ENCODE data around the gene NRIP2. TPM values are rescaled to one million over a fixed set of nuclear protein-coding genes. Genes with fewer than 3 reads are reported as not detected.
"Not testable (repeated sequence)": the region's sequence is repeated elsewhere in the genome, so short reads cannot be mapped to it uniquely, and the experiment has no call there.

The NRIP2 gene
- total RNA-seq = not detected in 2 replicates

GRCh38 chr12:2834581-2835491, at the start of gene NRIP2:
Gene NRIP2 (minus strand): TSS chr12:2835035. CDS start chr12:2834983, 52 bp downstream.
- DNase-seq (ENCODE audit: low read depth) = no peak
- no peak within 1 kb of the TSS for H3K4me3 ChIP-seq (ENCODE audit: low read depth, low read length)
- TF ChIP-seq CTCF (conservative IDR thresholded peaks at IDR 0.05; ENCODE audit: low read depth, low read length) = no peak

DNA sequence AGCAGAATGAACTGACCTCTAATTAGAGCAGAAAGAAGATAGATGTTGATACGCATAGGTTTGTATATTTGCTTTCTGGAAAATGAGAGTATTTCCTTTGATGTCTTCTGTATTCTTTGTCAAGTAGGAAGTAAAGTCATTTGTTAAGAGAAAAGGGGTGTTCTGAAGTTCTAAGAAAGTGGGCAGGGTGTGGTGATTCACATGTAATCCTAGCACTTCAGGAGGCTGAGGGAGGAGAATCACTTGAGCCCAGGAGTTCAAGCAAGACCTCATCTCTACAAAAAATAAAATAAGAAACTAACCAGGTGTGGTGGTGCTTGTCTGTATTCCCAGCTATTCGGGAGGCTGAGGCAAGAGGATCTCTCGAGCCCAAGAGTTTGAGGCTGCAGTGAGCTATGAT, 45.0 kb upstream of the NRIP2 start:
- TF ChIP-seq CTCF (conservative IDR thresholded peaks at IDR 0.05; ENCODE audit: low read depth, low read length) = no peak
- no peak for DNase-seq (ENCODE audit: low read depth)
- no peak overlapping the region for H3K4me3 ChIP-seq (ENCODE audit: low read depth, low read length)

DNA sequence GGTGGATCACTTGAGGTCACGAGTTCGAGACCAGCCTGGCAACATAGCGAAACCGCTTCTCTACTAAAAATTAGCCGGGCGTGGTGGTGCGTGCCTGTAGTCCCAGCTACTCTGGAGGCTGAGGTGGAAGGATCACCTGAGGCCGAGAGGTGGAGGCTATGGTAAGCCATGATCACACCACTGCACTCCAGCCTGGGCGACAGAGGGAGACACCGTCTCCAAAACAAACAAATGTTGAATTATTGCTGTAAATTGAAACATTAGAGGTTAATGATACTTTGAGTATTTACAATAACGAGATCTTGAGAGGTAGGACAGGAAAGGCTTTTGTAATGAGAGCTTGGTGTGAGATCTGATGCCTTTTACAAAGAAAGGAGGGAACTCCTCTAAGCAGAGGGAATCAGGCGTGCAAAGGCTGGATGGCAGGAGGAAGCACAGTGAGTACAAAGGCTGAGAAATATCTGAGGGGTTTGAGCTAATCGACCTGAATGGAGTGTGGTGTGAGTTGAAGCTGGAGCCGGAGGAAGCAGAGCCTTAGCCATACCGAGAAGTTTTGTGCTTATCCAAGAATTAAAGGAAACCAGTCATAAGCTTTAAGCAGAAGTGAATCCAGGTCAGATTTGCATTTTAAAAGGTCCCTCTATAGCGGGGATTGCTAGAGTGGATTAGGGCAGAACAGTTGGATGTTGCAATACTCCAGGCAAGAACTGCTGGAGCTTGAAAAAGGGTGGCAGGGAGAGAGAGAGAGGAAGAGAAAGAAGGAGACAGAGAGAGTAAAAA, 43.3 kb upstream of the NRIP2 start:
- TF ChIP-seq CTCF (conservative IDR thresholded peaks at IDR 0.05; ENCODE audit: low read depth, low read length) = no peak
- peak overlapping the region; percentile 92 for H3K4me3 ChIP-seq (ENCODE audit: low read depth, low read length)
- DNase-seq (ENCODE audit: low read depth) = peak; percentile 68

DNA sequence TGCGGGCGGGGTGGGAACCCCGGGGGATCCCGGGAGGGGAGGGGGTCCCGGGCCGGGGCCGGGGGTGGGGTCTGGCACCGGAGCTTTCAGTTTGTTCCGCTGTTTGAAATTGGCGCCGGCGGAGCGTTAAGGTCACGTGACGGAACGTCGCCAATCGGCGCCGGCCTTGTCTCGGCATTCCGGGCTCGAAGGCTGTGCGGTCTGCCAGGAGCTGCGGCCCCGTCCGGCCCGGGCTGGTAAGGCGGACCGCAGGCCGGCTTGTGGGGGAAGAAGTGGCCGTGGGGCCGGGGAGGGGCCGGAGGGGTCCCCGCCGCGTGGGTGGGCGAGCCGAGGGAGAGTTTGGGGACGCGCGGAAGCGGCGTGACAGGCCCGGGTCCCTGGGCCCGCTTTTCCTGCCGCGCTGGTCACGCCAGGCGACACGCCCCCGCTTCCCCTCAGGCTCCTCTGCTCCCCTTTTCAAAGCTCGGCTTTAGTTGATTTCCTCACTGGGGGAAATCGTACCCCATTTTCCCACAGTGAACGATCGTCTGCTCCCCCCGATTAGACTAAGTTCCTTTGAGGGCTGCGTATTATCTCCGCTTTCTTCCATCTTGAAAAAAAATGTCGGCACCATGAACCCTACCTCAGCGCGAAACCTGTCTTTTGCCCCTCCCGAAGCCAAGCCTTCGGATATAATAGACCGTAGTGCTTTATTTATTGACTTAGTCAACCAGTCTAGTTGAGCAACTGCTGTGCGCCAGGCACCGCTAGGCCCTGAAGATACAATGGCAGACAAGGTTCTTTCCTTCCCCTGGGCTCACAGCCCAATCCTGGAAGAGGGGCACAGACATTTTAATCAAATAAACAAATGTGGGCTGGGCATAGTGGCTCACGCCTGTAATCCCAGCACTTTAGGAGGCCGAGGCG, 42.5 kb upstream of the NRIP2 start, which contains the start of the genes FOXM1 and RHNO1:
Gene FOXM1 (minus strand): TSS at position 128 of the 906 bp plus-strand sequence. CDS start 2,696 bp downstream, outside the sequence.
Gene RHNO1 (plus strand): TSS at position 177 of the 906 bp plus-strand sequence. CDS start 8,144 bp downstream, outside the sequence.
- no peak for TF ChIP-seq CTCF (conservative IDR thresholded peaks at IDR 0.05; ENCODE audit: low read depth, low read length)
- DNase-seq (ENCODE audit: low read depth) = no peak
- H3K4me3 ChIP-seq (ENCODE audit: low read depth, low read length) = peak within 1 kb of the TSS; percentile 92

DNA sequence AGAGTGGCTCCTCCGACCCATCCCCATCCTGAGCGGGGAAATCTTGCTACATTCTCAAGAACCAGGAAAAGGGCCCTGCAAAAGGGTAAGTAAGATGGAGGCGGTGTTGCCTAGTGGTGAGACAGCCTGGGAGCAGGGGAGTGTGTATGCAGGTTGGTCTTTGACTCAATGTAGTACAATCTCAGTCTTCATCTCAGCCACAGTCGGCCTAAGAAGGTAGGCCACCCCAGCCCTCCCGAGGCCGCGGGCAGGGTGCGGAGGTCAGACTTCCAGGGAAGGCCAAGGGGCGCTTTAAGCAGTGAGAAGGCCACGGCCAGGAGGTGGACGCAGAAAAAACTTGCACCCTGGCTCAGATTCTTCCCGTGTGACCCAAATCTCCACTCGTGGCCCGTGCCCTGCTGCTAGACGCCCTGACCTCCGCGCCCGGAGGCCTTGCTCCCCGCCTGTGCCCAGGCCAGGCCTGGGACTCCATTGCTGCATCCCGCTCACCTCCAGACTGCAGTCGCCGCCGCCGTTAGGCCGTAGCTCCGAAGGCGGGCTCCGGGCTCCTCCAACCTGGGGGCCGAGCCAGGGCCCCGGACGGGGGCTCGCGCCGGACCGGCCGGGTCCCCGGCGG, 41.7 kb upstream of the NRIP2 start:
- DNase-seq (ENCODE audit: low read depth) = no peak
- TF ChIP-seq CTCF (conservative IDR thresholded peaks at IDR 0.05; ENCODE audit: low read depth, low read length) = no peak
- peak overlapping the region; percentile 92 for H3K4me3 ChIP-seq (ENCODE audit: low read depth, low read length)

DNA sequence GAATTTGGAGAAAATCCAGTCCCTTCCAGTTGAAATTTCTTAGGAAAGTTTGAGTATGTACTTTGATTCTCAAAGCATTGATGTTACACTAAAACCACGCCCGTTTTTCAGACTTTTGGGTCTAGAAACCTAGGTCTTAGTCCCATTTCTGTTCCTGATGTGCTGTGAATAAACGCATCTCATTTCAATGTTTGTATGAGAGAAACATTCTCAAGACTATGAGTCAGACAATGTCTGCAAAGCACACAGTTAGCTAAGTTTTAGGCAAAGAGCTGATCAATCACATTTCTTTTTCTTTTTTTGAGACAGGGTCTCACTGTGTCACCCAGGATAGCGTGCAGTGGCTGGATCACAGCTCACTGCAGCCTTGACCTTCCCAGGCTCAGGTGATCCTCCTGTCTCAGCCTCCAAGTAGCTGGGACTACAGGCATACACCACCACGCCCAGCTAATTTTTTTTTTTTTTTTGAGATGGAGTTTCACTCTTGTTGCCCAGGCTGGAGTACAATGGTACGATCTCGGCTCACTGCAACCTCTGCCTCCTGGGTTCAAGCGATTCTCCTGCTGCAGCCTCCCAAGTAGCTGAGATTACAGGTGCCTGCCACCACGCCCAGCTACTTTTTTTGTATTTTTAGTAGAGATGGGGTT, 34.3 kb upstream of the NRIP2 start:
- not testable (repeated sequence) for H3K4me3 ChIP-seq (ENCODE audit: low read depth, low read length); DNase-seq (ENCODE audit: low read depth)
